ENCODE measurements around the gene GCK. TPM values are rescaled to one million over a fixed set of nuclear protein-coding genes. Genes with fewer than 3 reads are reported as not detected.

GCK gene
- total and polyA plus RNA-seq, 2 of the 13 experiments (the other 11 are each of a cell fraction or from before 2014, with no cell fraction given): not detected

GRCh38 chr7:44140341-44140740 lies 48.9 kb downstream of the GCK start (continued):
- no peak for TF ChIP-seq RERE (CRISPR knock-in tag; IDR thresholded peaks at IDR 0.05; ENCODE audit: low read depth)

DNA sequence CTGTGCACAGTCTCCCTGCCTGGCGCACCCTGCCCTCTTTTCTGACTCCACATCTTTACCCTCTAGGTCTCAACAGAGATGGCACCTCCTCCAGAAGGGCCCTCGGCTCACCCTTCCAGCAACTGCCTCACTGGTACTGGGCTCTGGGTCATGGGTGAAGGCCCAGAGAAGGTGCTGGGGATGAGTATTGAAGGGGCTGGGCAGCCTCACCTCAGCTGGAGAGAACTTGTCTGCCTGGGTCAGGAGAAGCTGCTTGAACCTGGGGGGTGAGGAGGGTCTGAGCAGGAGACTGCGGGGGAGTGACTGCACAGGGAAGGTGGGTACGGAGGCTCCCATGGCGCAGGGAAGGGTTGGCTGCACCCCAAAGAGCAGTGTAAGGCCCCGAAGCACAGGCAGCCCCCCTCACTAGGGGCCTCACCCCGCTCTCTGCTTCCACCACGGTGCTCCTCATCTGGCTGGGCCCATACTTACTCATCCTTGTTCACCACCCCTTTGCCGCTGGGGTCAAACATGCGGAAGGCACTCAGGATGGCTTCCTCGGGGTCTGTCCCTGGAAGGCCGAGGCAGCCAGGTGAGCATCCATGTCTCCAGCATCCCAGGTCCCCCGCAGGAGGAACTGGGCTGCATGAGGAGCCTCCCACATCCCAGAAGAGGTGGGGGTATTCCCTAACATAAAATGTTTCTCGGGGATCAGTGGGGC lies 49.8 kb downstream of the GCK start:
- no peaks in the 10 kb centered on the region for H3K79me2 ChIP-seq (ENCODE audit: insufficient read depth, low read length)
- no TSS peak for BruUV-seq (replicated peaks)
- no peaks in the 10 kb centered on the region for H3K36me3 ChIP-seq (replicated peaks in 1 of 2; ENCODE audit: control insufficient read depth in 1 of 2, insufficient read depth in 2 of 2, low read length in 2 of 2)
- ChIA-PET POLR2A (no interaction called here), CTCF (ENCODE audit: low intra/inter-chr PET ratio, low total read pairs) (no interaction called here)
- no peak overlapping the region for H3K9ac ChIP-seq (ENCODE audit: insufficient read depth, low read depth, low read length)
- H3K4me1 ChIP-seq (ENCODE audit: insufficient read depth, low read length): no peaks in the 10 kb centered on the region
- no peak overlapping the region for H3K27ac ChIP-seq (ENCODE audit: extremely low read length, insufficient read depth, low read length)
- H3K4me2 ChIP-seq (ENCODE audit: low read depth, low read length): no peak overlapping the region
- TF ChIP-seq ZFYVE20 (CRISPR knock-in tag; IDR thresholded peaks at IDR 0.05; ENCODE audit: borderline replicate concordance, low read depth) (no peak), SOX13 (IDR thresholded peaks at IDR 0.05) (no peak), SOX13 (CRISPR knock-in tag; conservative IDR thresholded peaks at IDR 0.05 in 1 of 2, IDR thresholded peaks at IDR 0.05 in 1 of 2) (no peak)
- TF ChIP-seq, protein P1, sequence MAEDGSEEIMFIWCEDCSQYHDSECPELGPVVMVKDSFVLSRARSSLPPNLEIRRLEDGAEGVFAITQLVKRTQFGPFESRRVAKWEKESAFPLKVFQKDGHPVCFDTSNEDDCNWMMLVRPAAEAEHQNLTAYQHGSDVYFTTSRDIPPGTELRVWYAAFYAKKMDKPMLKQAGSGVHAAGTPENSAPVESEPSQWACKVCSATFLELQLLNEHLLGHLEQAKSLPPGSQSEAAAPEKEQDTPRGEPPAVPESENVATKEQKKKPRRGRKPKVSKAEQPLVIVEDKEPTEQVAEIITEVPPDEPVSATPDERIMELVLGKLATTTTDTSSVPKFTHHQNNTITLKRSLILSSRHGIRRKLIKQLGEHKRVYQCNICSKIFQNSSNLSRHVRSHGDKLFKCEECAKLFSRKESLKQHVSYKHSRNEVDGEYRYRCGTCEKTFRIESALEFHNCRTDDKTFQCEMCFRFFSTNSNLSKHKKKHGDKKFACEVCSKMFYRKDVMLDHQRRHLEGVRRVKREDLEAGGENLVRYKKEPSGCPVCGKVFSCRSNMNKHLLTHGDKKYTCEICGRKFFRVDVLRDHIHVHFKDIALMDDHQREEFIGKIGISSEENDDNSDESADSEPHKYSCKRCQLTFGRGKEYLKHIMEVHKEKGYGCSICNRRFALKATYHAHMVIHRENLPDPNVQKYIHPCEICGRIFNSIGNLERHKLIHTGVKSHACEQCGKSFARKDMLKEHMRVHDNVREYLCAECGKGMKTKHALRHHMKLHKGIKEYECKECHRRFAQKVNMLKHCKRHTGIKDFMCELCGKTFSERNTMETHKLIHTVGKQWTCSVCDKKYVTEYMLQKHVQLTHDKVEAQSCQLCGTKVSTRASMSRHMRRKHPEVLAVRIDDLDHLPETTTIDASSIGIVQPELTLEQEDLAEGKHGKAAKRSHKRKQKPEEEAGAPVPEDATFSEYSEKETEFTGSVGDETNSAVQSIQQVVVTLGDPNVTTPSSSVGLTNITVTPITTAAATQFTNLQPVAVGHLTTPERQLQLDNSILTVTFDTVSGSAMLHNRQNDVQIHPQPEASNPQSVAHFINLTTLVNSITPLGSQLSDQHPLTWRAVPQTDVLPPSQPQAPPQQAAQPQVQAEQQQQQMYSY (CRISPR knock-in tag; IDR thresholded peaks at IDR 0.05): no peak
- H3K4me3 ChIP-seq (replicated peaks in 1 of 3; ENCODE audit: insufficient read depth in 1 of 3, low read depth in 2 of 3, low read length in 3 of 3): no peak overlapping the region
- in situ Hi-C loops (cut with HindIII; ENCODE audit: extremely low pct_ligation_motif_present, low pct_unique_long_range_greater_than_20kb): no loop called here
- H4K20me1 ChIP-seq (ENCODE audit: insufficient read depth, low read length): no peaks in the 10 kb centered on the region
- intact Hi-C loops (cut with micrococcal nuclease; ENCODE audit: unreplicated experiment): loop anchor here (10.0 kb wide), 1 partner anchor 55 kb away; no protein-coding TSS in a partner anchor
- H2AFZ ChIP-seq (ENCODE audit: low read length): no peak overlapping the region
- DNase-seq (ENCODE audit: low spot score): no peak
- no peak for ATAC-seq
- no peaks in the 10 kb centered on the region for H3K9me3 ChIP-seq (ENCODE audit: low read length)
- FAIRE-seq: no peak
- H3K27me3 ChIP-seq (ENCODE audit: control insufficient read depth in 1 of 2, insufficient read depth in 2 of 2, low read length in 2 of 2): peaks cover 0 to 3% of the 10 kb centered on the region in 2 experiments; a peak in 1 of 5 replicates
- 40% methylated on average over 11 of the region's 14 CpGs for WGBS (ENCODE audit: low lambda C conversion rate)

Measured in HepG2 (cell line).